Measurements from ENCODE around the gene EEIG1.

EEIG1 gene

DNA sequence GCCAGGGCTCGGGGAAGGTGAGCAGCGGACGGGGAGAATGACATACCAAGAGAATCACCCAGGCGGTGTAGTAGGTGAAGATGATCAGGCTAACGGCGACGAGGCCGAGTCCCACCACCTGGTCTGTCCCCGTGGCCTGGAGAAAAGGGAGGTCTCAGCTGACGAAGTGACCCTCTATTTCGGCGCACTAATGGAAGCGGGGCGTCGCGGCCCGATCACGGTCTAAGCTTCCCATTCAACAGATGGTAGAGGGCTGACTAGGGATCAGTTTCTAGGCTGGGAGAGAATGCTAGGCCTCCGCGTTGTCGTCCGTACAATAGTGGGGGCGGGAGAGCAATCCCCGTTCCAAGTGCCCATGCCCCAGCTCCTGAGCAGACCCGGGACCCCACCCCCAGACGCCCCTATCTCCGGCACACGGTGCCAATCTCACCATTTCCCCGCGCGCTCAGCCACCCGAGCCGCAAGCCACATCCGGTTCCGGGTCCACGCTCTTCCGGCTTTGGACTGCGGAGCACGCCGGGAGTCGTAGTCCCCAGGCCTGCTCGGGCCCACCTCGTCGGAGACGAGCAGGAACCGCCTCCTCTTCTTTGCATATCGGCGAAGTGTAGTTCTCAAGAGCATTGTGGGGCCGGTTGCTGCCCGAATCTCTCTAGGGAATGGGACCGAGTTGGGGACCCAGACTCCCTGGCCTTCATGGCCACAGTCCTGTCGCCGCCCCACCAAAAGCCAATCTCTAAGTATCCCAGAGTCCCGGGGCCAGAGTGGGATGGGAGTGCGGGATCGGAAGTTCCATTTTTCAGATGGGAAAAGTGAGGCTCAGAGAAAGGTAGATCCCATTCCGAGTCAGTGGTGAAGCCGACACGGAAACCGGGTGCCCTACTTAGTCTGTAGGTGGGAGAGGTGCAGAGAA is 43.1 kb downstream of the EEIG1 start, which contains the start of gene DPM2:
TSS of gene DPM2 (minus strand) at position 467 of the 910 bp plus-strand sequence. CDS start at position 433, 34 bp downstream.
- FAIRE-seq = no peak

DNA sequence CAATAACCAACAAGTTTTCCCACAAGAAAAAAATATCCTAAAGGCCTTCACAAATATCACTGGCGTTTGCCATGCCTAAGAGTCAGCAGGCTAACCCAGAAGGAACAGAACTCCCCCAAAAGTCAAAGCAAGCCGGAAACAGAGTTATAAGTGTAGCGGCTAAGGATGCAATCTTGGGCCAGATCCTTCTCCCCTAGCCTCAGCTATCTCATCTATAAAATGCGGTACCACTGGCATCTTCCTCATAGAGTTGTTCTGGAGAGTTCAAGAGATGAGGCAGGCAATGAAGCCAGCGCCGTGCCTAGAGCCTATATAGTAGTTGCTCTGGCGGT is 43.8 kb downstream of the EEIG1 start:
- FAIRE-seq = no peak

DNA sequence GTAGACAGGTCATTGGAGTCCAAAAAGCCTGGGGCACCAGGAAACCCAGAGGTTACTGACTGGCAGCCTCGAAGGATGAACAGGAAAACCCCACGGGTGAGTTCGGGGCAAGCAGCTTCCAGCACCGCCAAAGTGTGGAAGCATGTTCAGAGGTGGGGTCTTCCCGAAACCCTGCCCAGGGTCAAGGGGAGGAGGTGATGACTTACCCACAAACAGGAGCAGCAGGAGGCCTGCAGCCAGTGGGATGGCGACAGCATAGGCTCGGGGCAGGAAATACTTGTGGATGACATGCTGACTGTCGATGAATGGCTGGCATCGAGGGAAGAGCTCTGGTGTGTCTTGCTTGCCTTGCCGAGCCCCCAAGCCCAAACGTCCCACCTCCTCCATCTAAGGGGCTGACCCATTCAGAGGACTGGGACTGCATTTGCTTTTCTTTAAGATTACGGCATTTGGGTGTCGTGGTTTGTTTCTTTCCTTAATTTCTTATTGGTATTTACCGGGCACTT is 44.4 kb downstream of the EEIG1 start:
- no peak for FAIRE-seq

DNA sequence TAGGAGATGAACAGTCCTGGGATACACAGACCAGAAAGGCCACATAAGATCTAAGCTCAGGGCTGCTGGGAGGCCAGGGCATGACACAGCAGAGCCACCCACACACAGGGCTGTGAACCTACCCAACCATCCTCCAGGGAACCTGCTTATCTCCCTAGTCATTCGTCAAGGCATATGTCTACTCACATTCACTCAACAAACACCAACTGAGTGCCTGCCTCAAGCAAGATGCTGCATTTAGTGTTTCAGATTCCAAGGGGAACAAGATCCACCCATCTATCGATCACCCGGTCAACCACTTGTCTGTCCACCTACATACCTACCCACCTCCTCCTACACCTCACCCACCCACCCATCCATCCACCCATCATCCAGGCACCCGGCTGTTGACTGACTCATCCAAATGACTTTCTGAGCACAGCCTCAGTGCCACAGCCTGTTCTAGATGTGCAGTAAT is 45.0 kb downstream of the EEIG1 start:
- no peak for FAIRE-seq

DNA sequence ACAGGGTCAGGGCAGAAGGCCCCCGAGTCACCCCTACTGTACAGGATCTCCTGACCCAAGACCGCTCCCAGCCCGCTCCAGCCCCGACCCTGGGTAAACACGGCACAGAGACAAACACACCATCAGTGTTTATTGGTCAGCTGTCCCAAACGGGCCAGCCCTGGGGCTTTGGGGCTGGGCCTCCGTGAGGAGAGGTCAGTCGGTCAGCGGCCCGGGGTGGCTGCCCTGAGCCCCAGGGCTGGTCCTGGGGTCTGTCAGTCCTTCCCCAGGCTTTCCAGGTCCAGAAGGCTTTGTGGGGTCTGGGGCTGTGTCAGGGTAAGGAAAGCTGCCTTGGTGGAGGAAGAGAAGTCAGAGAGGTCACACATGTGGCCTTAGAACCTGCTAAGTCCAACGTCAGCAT is 45.8 kb downstream of the EEIG1 start:
- FAIRE-seq = no peak

GRCh38 chr9:127934248-127934647 is 46.5 kb downstream of the EEIG1 start:
- no peak for FAIRE-seq

DNA sequence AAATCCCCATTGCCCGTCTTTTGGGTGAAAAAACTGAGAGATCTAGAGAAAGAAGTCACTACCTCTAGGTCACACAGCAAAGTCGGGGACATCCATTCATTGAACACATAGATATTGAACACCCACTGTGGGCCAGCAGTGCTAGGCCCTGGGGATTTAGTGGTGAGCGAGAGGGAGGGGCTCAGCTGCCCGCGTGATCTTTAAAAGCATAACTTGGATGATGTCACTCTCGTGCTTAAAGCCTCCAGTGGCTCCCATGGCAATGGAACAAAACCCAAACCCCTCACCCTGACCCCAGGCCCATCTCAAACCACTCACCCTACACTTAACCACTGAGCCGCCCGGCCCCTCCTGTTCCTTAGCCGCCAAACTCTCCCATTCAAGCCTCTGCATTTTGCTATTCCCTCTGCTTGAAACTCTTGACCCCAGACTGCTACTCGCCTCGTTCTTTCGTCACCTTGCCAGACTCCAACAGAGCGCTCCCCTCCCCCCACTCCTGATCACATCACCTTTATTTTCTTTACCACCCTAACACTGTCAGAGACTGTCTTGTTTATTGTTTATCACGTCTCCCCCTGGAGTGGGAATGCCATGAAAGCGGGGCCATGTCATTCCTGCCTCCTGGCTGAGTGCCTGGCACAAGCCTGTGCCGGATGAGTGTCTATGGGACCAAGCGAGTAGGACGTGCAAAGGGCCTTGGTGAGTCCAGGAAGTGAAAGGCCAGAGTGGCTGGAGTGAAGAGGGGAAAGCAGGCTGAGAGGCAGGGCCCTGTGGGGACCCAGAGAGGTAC is 49.5 kb downstream of the EEIG1 start:
- FAIRE-seq = no peak

Measured in TTC549 (cell line).